GM20431 (cell line): ENCODE results near the gene RAB30.
"Not testable (repeated sequence)": the region's sequence is repeated elsewhere in the genome, so short reads cannot be mapped to it uniquely, and the experiment has no call there.

ENCODE experiments used
- in situ Hi-C: fragments of 300-500 bp; cut with MseI, MboI; formaldehyde crosslinking; loops from one replicate; pipeline ENCODE4 v1.15.0; 2020; ENCODE audit warnings: low sequenced_read_pairs; ENCODE audit not compliant: unreplicated experiment

RAB30 gene

GRCh38 chr11:83020942-83021779 lies 50.5 kb downstream of the RAB30 start:
- in situ Hi-C loops = no loop called here

GRCh38 chr11:83019888-83020579 lies 51.7 kb downstream of the RAB30 start:
- in situ Hi-C loops = no loop called here

GRCh38 chr11:83014951-83015350 lies 56.7 kb downstream of the RAB30 start:
- in situ Hi-C loops = no loop called here

GRCh38 chr11:83012168-83013067 lies 59.3 kb downstream of the RAB30 start:
- in situ Hi-C loops = no loop called here

- in situ Hi-C loops = no loop called here
Measured at GRCh38 chr11:83011333-83012167, 60.1 kb downstream of the RAB30 start.

- in situ Hi-C loops = no loop called here
Measured at GRCh38 chr11:83009999-83010398, 61.7 kb downstream of the RAB30 start.

GRCh38 chr11:83009136-83009535 lies 62.6 kb downstream of the RAB30 start:
- in situ Hi-C loops = not testable (repeated sequence)

- in situ Hi-C loops = no loop called here
Measured at GRCh38 chr11:83008581-83008923, 63.1 kb downstream of the RAB30 start.

GRCh38 chr11:83007909-83008580 lies 63.7 kb downstream of the RAB30 start:
- in situ Hi-C loops = no loop called here

GRCh38 chr11:83007477-83007876 lies 64.2 kb downstream of the RAB30 start:
- in situ Hi-C loops = no loop called here

- in situ Hi-C loops = no loop called here
Measured at GRCh38 chr11:83006877-83007330, 64.8 kb downstream of the RAB30 start.

- in situ Hi-C loops = no loop called here
Measured at GRCh38 chr11:83004746-83005556, 66.7 kb downstream of the RAB30 start.

- in situ Hi-C loops = no loop called here
Measured at GRCh38 chr11:83002522-83002921, 69.2 kb downstream of the RAB30 start.

GRCh38 chr11:83002053-83002452 lies 69.6 kb downstream of the RAB30 start:
- in situ Hi-C loops = no loop called here

- in situ Hi-C loops = no loop called here
Measured at GRCh38 chr11:83000381-83000780, 71.3 kb downstream of the RAB30 start.

- in situ Hi-C loops = no loop called here
Measured at GRCh38 chr11:82999232-82999631, 72.5 kb downstream of the RAB30 start.

GRCh38 chr11:82998697-82999096 lies 73.0 kb downstream of the RAB30 start:
- in situ Hi-C loops = no loop called here

GRCh38 chr11:82996966-82997606 lies 74.6 kb downstream of the RAB30 start:
- in situ Hi-C loops = no loop called here
